ENCODE measurements around the gene AK5. TPM values are rescaled to one million over a fixed set of nuclear protein-coding genes. Genes with fewer than 3 reads are reported as not detected.

The AK5 gene, protein sequence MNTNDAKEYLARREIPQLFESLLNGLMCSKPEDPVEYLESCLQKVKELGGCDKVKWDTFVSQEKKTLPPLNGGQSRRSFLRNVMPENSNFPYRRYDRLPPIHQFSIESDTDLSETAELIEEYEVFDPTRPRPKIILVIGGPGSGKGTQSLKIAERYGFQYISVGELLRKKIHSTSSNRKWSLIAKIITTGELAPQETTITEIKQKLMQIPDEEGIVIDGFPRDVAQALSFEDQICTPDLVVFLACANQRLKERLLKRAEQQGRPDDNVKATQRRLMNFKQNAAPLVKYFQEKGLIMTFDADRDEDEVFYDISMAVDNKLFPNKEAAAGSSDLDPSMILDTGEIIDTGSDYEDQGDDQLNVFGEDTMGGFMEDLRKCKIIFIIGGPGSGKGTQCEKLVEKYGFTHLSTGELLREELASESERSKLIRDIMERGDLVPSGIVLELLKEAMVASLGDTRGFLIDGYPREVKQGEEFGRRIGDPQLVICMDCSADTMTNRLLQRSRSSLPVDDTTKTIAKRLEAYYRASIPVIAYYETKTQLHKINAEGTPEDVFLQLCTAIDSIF
- total RNA-seq = 60.4 and 63.6 TPM in 2 replicates

DNA sequence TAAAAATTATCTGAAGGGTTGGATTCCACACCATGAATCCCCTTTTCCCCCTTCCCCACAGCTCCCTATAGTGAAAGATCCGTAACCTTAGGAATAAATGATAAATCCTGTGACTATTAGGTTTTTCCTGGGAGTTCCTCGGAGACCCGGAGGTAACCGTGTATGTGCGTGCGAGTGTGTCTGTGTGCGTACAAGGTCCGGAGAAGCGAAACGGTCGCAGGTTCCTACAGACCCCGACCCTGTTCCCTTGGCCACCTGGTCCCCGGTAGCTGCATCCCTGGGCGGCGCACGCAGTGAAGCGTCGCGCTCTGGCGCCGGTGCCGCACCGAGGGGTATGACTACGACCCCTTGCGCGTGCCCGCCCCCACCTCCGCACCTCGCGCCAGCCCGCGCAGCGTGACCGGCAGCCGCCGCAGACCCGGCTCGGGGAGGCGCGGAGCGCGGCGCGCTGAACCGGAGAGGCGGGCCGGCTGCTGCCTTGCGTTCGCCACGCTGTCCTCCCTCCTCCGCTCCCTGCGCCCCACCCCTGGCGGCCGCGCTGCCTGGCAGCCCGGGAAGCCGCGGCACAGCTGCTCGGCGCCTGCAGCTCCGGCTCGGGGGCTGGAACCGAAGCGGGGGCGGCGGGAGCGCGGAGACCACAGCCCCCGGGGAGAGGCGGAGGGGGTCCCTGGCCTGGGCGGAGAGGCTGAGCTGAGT lies at the start of gene AK5:
AK5 (plus strand) TSS at position 529 of the 696 bp plus-strand sequence. CDS start 295 bp downstream, outside the sequence.

Other genes with a start within 250 kb of the AK5 start
- gene PIGK, start 62.6 kb upstream of the AK5 start, total RNA-seq = 33.0 and 34.2 TPM in 2 replicates

Measured in bronchial smooth muscle cell (primary cell).